Measurements from ENCODE around the gene DDX17. TPM values are rescaled to one million over a fixed set of nuclear protein-coding genes. Genes with fewer than 3 reads are reported as not detected.

The DDX17 gene
- total RNA-seq, 2 experiments from 2014 or later = 254 to 256 TPM

- Mint-ChIP-seq H3K27me3 (no peaks in the 10 kb centered on the region), H3K9me3 (no peaks in the 10 kb centered on the region), H3K4me1 (no peaks in the 10 kb centered on the region), H3K4me3 (no peak overlapping the region), H3K27ac (no peak overlapping the region), H3K36me3 (no peaks in the 10 kb centered on the region)
- DNase-seq = no peak
Measured at GRCh38 chr22:38436629-38437395, 69.3 kb downstream of the DDX17 start.

GRCh38 chr22:38435965-38436364, 70.1 kb downstream of the DDX17 start:
- no peak for DNase-seq
- H3K36me3 Mint-ChIP-seq = no peaks in the 10 kb centered on the region
- H3K9me3 Mint-ChIP-seq = no peaks in the 10 kb centered on the region
- H3K4me1 Mint-ChIP-seq = no peaks in the 10 kb centered on the region
- H3K4me3 Mint-ChIP-seq = no peak overlapping the region
- no peak overlapping the region for H3K27ac Mint-ChIP-seq
- H3K27me3 Mint-ChIP-seq = no peaks in the 10 kb centered on the region

GRCh38 chr22:38435010-38435409, 71.1 kb downstream of the DDX17 start:
- no peaks in the 10 kb centered on the region for H3K4me1 Mint-ChIP-seq
- no peaks in the 10 kb centered on the region for H3K27me3 Mint-ChIP-seq
- no peak overlapping the region for H3K4me3 Mint-ChIP-seq
- DNase-seq = no peak
- H3K9me3 Mint-ChIP-seq = no peaks in the 10 kb centered on the region
- H3K36me3 Mint-ChIP-seq = no peaks in the 10 kb centered on the region
- H3K27ac Mint-ChIP-seq = no peak overlapping the region

GRCh38 chr22:38433871-38434270, 72.2 kb downstream of the DDX17 start:
- H3K36me3 Mint-ChIP-seq = no peaks in the 10 kb centered on the region
- no peaks in the 10 kb centered on the region for H3K27me3 Mint-ChIP-seq
- DNase-seq = no peak
- H3K9me3 Mint-ChIP-seq = no peaks in the 10 kb centered on the region
- no peaks in the 10 kb centered on the region for H3K4me1 Mint-ChIP-seq
- H3K4me3 Mint-ChIP-seq = no peak overlapping the region
- H3K27ac Mint-ChIP-seq = no peak overlapping the region

Other genes starting within 250 kb of the DDX17 start
- 10 to 100 TPM; 18.2 to 20.0 TPM for gene TMEM184B, start 233.3 kb downstream of the DDX17 start, total RNA-seq
- gene CSNK1E, start 188.9 kb downstream of the DDX17 start, total RNA-seq = 100 to 1,000 TPM; 111 to 114 TPM
- not detected for gene KCNJ4, start 51.1 kb downstream of the DDX17 start, total RNA-seq
- gene KDELR3, start 38.2 kb downstream of the DDX17 start, total RNA-seq = 1 to 10 TPM in 1 of 2 experiments, under 1 TPM in 1; 0.72 to 1.3 TPM
- 10 to 100 TPM; 12.9 to 14.5 TPM for gene DMC1, start 63.9 kb upstream of the DDX17 start, total RNA-seq
- gene FAM227A, start 150.1 kb upstream of the DDX17 start, total RNA-seq = under 1 TPM; 0.35 to 0.50 TPM
- gene CBY1, start 150.3 kb upstream of the DDX17 start, total RNA-seq = 10 to 100 TPM; 11.5 to 11.9 TPM
- gene TOMM22, start 175.6 kb upstream of the DDX17 start, total RNA-seq = 100 to 1,000 TPM; 193 to 211 TPM
- 10 to 100 TPM; 79.4 to 83.7 TPM for gene JOSD1, start 194.6 kb upstream of the DDX17 start, total RNA-seq
- gene GTPBP1, start 199.6 kb upstream of the DDX17 start, total RNA-seq = 10 to 100 TPM; 82.4 TPM
- gene SUN2, start 249.7 kb upstream of the DDX17 start, total RNA-seq = 10 to 100 TPM; 72.3 to 74.2 TPM

All from activated naive CD8-positive, alpha-beta T cell treated with anti-CD3 and anti-CD28 coated beads for 36 hours (primary cell).